Stomach (tissue), 9 donors: ENCODE results near the gene PPP1R37. TPM values are rescaled to one million over a fixed set of nuclear protein-coding genes. Genes with fewer than 3 reads are reported as not detected.

Source experiments
- DNase-seq, 2 donors: peaks; one replicate each; pipeline versions ENCODE4 v3.0.0 to v3.0.0-alpha.2; 2013 to 2019
- H3K27ac ChIP-seq, 5 donors: fragments of 200-600 bp in 4 of 5; sonication (generic) in 4 of 5; one replicate each; pipeline ENCODE4 v1.5.1; 2013 to 2019; ENCODE audit warnings: mild to moderate bottlenecking in 1 of 5, moderate library complexity in 1 of 5
- H3K27me3 ChIP-seq, 3 donors: fragments of 200-600 bp; sonication (generic); one replicate each; pipeline ENCODE4 v1.5.1; 2017 to 2019; ENCODE audit warnings: mixed run types in 1 of 3
- H3K36me3 ChIP-seq, 4 donors: fragments of 200-600 bp; sonication (generic); 1 replicate in 3 of 4; 2 replicates in 1 of 4; pipeline ENCODE4 v1.5.1; 2016 to 2019
- H3K4me1 ChIP-seq, 4 donors: fragments of 200-600 bp; sonication (generic); one replicate each; pipeline ENCODE4 v1.5.1; 2016 to 2019
- H3K4me3 ChIP-seq, 4 donors: fragments of 200-600 bp; sonication (generic) in 3 of 4; one replicate each; pipeline ENCODE4 v1.5.1; 2016 to 2019; ENCODE audit warnings: mild to moderate bottlenecking in 1 of 4
- H3K9me3 ChIP-seq, 4 donors: fragments of 200-600 bp; sonication (generic); one replicate each; pipeline ENCODE4 v1.5.1; 2016 to 2019
- CTCF ChIP-seq, 7 experiments: fragments of 450-650 bp in 4 of 7; fragments of 200-600 bp in 3 of 7; sonication (generic) in 3 of 7; IDR thresholded peaks; one replicate each; pipeline ENCODE4 v1.5.1; 2016 to 2019; ENCODE audit warnings: antibody characterized with exemption in 7 of 7, control low read depth in 2 of 7, mild to moderate bottlenecking in 1 of 7
- EP300 ChIP-seq: sonication (generic); formaldehyde crosslinking; IDR thresholded peaks from one replicate; pipeline ENCODE4 v1.6.1; 2017; ENCODE audit warnings: antibody characterized with exemption
- POLR2A ChIP-seq, 4 donors: fragments of 450-650 bp; IDR thresholded peaks; one replicate each; pipeline ENCODE4 v1.6.1; 2016; ENCODE audit warnings: antibody characterized with exemption in 4 of 4, control low read depth in 2 of 4, mild to moderate bottlenecking in 1 of 4, moderate library complexity in 1 of 4
- POLR2AphosphoS5 ChIP-seq, 3 donors: sonication (generic); formaldehyde crosslinking; IDR thresholded peaks; one replicate each; pipeline ENCODE4 v1.6.1; 2016; ENCODE audit warnings: antibody characterized with exemption in 3 of 3
- WGBS, 5 donors: extraction: QIAGEN DNeasy Blood & Tissue Kit in 3 of 5; methylation state at CpG; one replicate each; pipeline versions ENCODE4 v1.1.5 to v1.1.7; 2013 to 2018; 5-methylcytosine and 5-hydroxymethylcytosine counted together
- intact Hi-C: fragments of 100-400 bp; cut with DNase I; formaldehyde crosslinking; loops from one replicate; pipeline ENCODE4 v1.15.1; 2023; ENCODE audit warnings: low total_unique reads
- polyA plus RNA-seq, 3 donors: library from polyadenylated mRNA; stranded (reverse); fragments of 200-250 nt; gene quantifications; one replicate each; pipeline ENCODE4 v1.2.3, GENCODE V29; 2013
- total RNA-seq, 5 donors: library from RNA; depleted of rRNA; stranded (reverse); fragments of >200 nt; gene quantifications; one replicate each; pipeline versions ENCODE4 v1.1.0 to v1.2.3, GENCODE V29; 2014 to 2016
- donor health status: healthy with polysubstance abuse.
- donor health status: Bipolar disorder and iron deficiency.
- donor health status: healthy.

The PPP1R37 gene
- total and polyA plus RNA-seq, 8 donors: 25.7 to 268 (median 53.9) TPM

- no peak overlapping the region for H3K4me3 ChIP-seq
- TF ChIP-seq EP300 (no peak), POLR2A (IDR thresholded peaks at IDR 0.05) (no peak), CTCF (IDR thresholded peaks at IDR 0.05) (no peak), POLR2AphosphoS5 (IDR thresholded peaks at IDR 0.05) (no peak)
- H3K27me3 ChIP-seq: no peaks in the 10 kb centered on the region
- H3K27ac ChIP-seq: peak overlapping the region; percentile 16 to 66 (median 55)
- intact Hi-C loops: no loop called here
- peaks cover 10 to 67% (median 42%) of the 10 kb centered on the region in 4 donors for H3K4me1 ChIP-seq
- H3K9me3 ChIP-seq: no peaks in the 10 kb centered on the region
- 62 to 84% (median 77%) methylated on average over 5 to 6 of the region's 6 CpGs for WGBS, 5 donors
- H3K36me3 ChIP-seq: peaks cover 59 to 76% (median 72%) of the 10 kb centered on the region in 4 donors
- no peak for DNase-seq
These were observed 22.8 kb upstream of the PPP1R37 start for GRCh38 chr19:45070214-45070613.

GRCh38 chr19:45070861-45071544, 22.0 kb upstream of the PPP1R37 start:
- Histone ChIP-seq H3K27ac (peak overlapping the region; percentile 55 to 66 (median 57)), H3K9me3 (no peaks in the 10 kb centered on the region), H3K4me3 (no peak overlapping the region), H3K36me3 (peaks cover 53 to 68% (median 64%) of the 10 kb centered on the region in 4 donors), H3K4me1 (peaks cover 10 to 75% (median 50%) of the 10 kb centered on the region in 4 donors), H3K27me3 (no peaks in the 10 kb centered on the region)
- DNase-seq: peak; percentile 67 to 83
- WGBS, 5 donors: 40 to 74% (median 47%) methylated on average over 11 to 19 of the region's 19 CpGs
- no peak for TF ChIP-seq POLR2A (IDR thresholded peaks at IDR 0.05)
- TF ChIP-seq POLR2AphosphoS5 (IDR thresholded peaks at IDR 0.05): no peak
- TF ChIP-seq CTCF (IDR thresholded peaks at IDR 0.05): no peak
- no peak for TF ChIP-seq EP300
- intact Hi-C loops: no loop called here

GRCh38 chr19:45071545-45071938, 21.4 kb upstream of the PPP1R37 start:
- Histone ChIP-seq H3K27me3 (no peaks in the 10 kb centered on the region), H3K4me3 (no peak overlapping the region), H3K36me3 (peaks cover 51 to 62% (median 59%) of the 10 kb centered on the region in 4 donors), H3K27ac (peak overlapping the region; percentile 55 to 66 (median 57)), H3K4me1 (peaks cover 11 to 80% (median 54%) of the 10 kb centered on the region in 4 donors), H3K9me3 (no peaks in the 10 kb centered on the region)
- intact Hi-C loops: no loop called here
- no peak for DNase-seq
- WGBS, 5 donors: 58 to 83% (median 73%) methylated on average over 20 to 25 of the region's 25 CpGs
- TF ChIP-seq CTCF (IDR thresholded peaks at IDR 0.05): no peak
- no peak for TF ChIP-seq EP300

- Histone ChIP-seq H3K9me3 (no peaks in the 10 kb centered on the region), H3K27me3 (no peaks in the 10 kb centered on the region), H3K4me1 (peaks cover 17 to 86% (median 60%) of the 10 kb centered on the region in 4 donors), H3K36me3 (peaks cover 44 to 56% (median 53%) of the 10 kb centered on the region in 4 donors), H3K27ac (peak overlapping the region; percentile 55 to 66 (median 57)), H3K4me3 (no peak overlapping the region)
- TF ChIP-seq EP300: no peak
- TF ChIP-seq CTCF (IDR thresholded peaks at IDR 0.05): no peak
- TF ChIP-seq POLR2A (IDR thresholded peaks at IDR 0.05): no peak
- TF ChIP-seq POLR2AphosphoS5 (IDR thresholded peaks at IDR 0.05): no peak
- peak in 1 of 2 donors; percentile 78 for DNase-seq
- intact Hi-C loops: no loop called here
- WGBS, 5 donors: 64 to 79% (median 71%) methylated on average over 21 to 34 of the region's 34 CpGs
These were observed 20.8 kb upstream of the PPP1R37 start for GRCh38 chr19:45071969-45072790.
